CD4-positive, alpha-beta T cell (primary cell): Measurements from ENCODE around the gene SYT15. TPM values are rescaled to one million over a fixed set of nuclear protein-coding genes. Genes with fewer than 3 reads are reported as not detected.

Source experiments
- ATAC-seq: fragments of 200-7000 bp; cut with Tn5 transposase; one replicate; pipeline ENCODE4 v1.10.0; 2022; ENCODE audit warnings: mild to moderate bottlenecking; ENCODE audit not compliant: poor library complexity
- CTCF ChIA-PET: fragments of 350-600 bp; sonication (Branson Sonifier 250); formaldehyde crosslinking; loops from one replicate; lab custom pipeline; 2021; ENCODE audit warnings: antibody characterized with exemption, inconsistent platforms; lab: Charles Lee
- POLR2A ChIA-PET: fragments of 350-600 bp; sonication (Branson Sonifier 250); formaldehyde crosslinking; loops from one replicate; lab custom pipeline; 2021; ENCODE audit warnings: antibody characterized with exemption, inconsistent platforms; lab: Charles Lee
- DNase-seq, 14 experiments: peaks; one replicate each; pipeline ENCODE4 v3.0.0-alpha.2; 2013 to 2020; ENCODE audit warnings: mixed read lengths in 2 of 14
- H3K27ac ChIP-seq, 2 donors: one replicate each; pipeline versions ENCODE4 v1.5.1 to v1.7.0; 2013; ENCODE audit warnings: low read length in 2 of 2, low read depth in 1 of 2, mild to moderate bottlenecking in 1 of 2
- H3K27me3 ChIP-seq, 2 experiments: 1 replicate in 1 of 2; 2 replicates in 1 of 2; pipeline versions ENCODE4 v1.6.1 to v1.7.0; 2013; ENCODE audit warnings: low read length in 2 of 2, control low read depth in 1 of 2, mild to moderate bottlenecking in 1 of 2, moderate library complexity in 1 of 2; ENCODE audit not compliant: insufficient read depth in 2 of 2, control insufficient read depth in 1 of 2
- H3K36me3 ChIP-seq: one replicate; pipeline ENCODE4 v1.6.1; 2013; ENCODE audit warnings: low read length, control low read depth; ENCODE audit not compliant: insufficient read depth
- H3K4me1 ChIP-seq: one replicate; pipeline ENCODE4 v1.6.1; 2013; ENCODE audit warnings: low read length, control low read depth; ENCODE audit not compliant: insufficient read depth
- H3K4me3 ChIP-seq: one replicate; pipeline ENCODE4 v1.5.1; 2013; ENCODE audit warnings: mild to moderate bottlenecking, low read length, moderate library complexity
- H3K9me3 ChIP-seq, 2 experiments: 1 replicate in 1 of 2; 2 replicates in 1 of 2; pipeline versions ENCODE4 v1.6.1 to v1.7.0; 2013; ENCODE audit warnings: low read length in 2 of 2, mild to moderate bottlenecking in 2 of 2, control low read depth in 1 of 2, moderate library complexity in 1 of 2; ENCODE audit not compliant: control insufficient read depth in 1 of 2, insufficient read depth in 1 of 2
- H3K27ac Mint-ChIP-seq: one replicate; pipeline ENCODE4 v1.8.0; 2020; ENCODE audit warnings: mixed read lengths
- H3K27me3 Mint-ChIP-seq: one replicate; pipeline ENCODE4 v1.8.0; 2021; ENCODE audit warnings: mixed read lengths
- H3K36me3 Mint-ChIP-seq: one replicate; pipeline ENCODE4 v1.8.0; 2021; ENCODE audit warnings: low read depth, mixed read lengths
- H3K4me1 Mint-ChIP-seq: one replicate; pipeline ENCODE4 v1.8.0; 2021; ENCODE audit warnings: low read depth, mixed read lengths
- H3K4me3 Mint-ChIP-seq: one replicate; pipeline ENCODE4 v1.8.0; 2020; ENCODE audit warnings: mild to moderate bottlenecking, mixed read lengths
- H3K9me3 Mint-ChIP-seq: one replicate; pipeline ENCODE4 v1.8.0; 2020; ENCODE audit warnings: mixed read lengths
- intact Hi-C, 2 experiments: fragments of 100-400 bp; cut with DNase I in 1 of 2; cut with micrococcal nuclease in 1 of 2; formaldehyde crosslinking; loops; one replicate each; pipeline versions ENCODE4 v1.15.1 to v1.9.0; 2023 to 2025; cut with DNase I, micrococcal nuclease
- total RNA-seq, 174 experiments: library from RNA in 2 of 174; stranded (reverse) in 2 of 174; gene quantifications; one replicate each; pipeline ENCODE4 v1.2.3 and lab custom pipeline; 2021 to 2026
- TF ChIP-seq, protein P1 (sequence below): fragments of 200-600 bp; IDR thresholded peaks from one replicate; pipeline ENCODE4 v1.8.0; 2022; ENCODE audit warnings: antibody characterized with exemption, mild to moderate bottlenecking

Gene SYT15
- total RNA-seq, 2 experiments from 2014 or later, result 0.17 to 0.77 TPM

DNA sequence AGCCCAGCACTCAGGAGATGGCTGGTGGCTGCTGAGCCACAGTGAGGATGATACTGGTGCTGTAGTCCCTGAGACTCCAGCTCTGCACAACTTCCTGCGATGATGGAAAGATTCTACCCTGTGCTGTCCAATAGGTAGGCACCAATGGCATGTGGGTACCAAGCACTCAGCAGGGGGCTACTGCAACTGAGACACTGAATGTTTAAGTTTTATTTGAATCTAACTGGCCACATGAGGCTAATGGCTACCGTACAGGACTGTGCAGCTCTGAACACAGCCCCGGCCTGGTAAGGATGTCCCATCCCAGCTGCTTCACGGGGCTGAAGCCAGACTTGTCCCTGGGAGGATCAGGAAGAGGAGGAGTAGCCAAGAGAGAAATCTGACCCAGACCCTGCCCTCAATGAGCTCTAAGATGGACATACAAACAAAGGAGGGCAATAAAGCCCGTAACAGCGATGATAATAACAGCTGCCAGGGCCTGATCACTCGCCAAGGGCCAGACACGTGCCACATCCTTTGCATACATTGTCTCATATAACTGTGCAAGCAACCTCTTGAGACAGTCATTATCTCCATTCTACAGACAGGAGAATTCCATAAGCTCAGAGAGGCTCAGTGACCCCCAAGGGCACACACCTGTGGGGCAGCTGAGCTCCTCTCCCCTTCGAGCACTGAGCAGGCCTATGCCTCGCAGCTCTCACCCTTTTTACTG is 26.2 kb upstream of the SYT15 start:
- DNase-seq, result peak in 2 of 14 experiments; percentile 0 to 2
- peaks cover 0 to 26% of the 10 kb centered on the region in 2 experiments for H3K9me3 ChIP-seq
- H3K27me3 ChIP-seq, result peaks cover 30 to 35% of the 10 kb centered on the region in 2 experiments
- H3K4me1 ChIP-seq, result peaks cover 6% of the 10 kb centered on the region
- Mint-ChIP-seq H3K27ac (no peak overlapping the region), H3K4me3 (no peak overlapping the region), H3K27me3 (no peaks in the 10 kb centered on the region), H3K4me1 (peaks cover 6% of the 10 kb centered on the region), H3K36me3 (no peaks in the 10 kb centered on the region), H3K9me3 (no peaks in the 10 kb centered on the region)
- intact Hi-C loops, result loop anchor here in 1 of 2 experiments (10.0 kb wide), 1 partner anchor 1682 kb away; no protein-coding TSS in a partner anchor
- H3K4me3 ChIP-seq, result no peak overlapping the region
- ATAC-seq, result no peak
- TF ChIP-seq, protein P1, sequence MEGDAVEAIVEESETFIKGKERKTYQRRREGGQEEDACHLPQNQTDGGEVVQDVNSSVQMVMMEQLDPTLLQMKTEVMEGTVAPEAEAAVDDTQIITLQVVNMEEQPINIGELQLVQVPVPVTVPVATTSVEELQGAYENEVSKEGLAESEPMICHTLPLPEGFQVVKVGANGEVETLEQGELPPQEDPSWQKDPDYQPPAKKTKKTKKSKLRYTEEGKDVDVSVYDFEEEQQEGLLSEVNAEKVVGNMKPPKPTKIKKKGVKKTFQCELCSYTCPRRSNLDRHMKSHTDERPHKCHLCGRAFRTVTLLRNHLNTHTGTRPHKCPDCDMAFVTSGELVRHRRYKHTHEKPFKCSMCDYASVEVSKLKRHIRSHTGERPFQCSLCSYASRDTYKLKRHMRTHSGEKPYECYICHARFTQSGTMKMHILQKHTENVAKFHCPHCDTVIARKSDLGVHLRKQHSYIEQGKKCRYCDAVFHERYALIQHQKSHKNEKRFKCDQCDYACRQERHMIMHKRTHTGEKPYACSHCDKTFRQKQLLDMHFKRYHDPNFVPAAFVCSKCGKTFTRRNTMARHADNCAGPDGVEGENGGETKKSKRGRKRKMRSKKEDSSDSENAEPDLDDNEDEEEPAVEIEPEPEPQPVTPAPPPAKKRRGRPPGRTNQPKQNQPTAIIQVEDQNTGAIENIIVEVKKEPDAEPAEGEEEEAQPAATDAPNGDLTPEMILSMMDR, result no peak
- H3K27ac ChIP-seq, result no peak overlapping the region
- no peaks in the 10 kb centered on the region for H3K36me3 ChIP-seq
- CTCF ChIA-PET, result no interaction called here
- POLR2A ChIA-PET, result no interaction called here

- H3K36me3 Mint-ChIP-seq, result no peaks in the 10 kb centered on the region
- no peaks in the 10 kb centered on the region for H3K27me3 Mint-ChIP-seq
- peak in 1 of 14 experiments; percentile 3 for DNase-seq
- Histone ChIP-seq H3K36me3 (no peaks in the 10 kb centered on the region), H3K9me3 (peaks cover 0 to 28% of the 10 kb centered on the region in 2 experiments), H3K27ac (no peak overlapping the region), H3K4me1 (peaks cover 6% of the 10 kb centered on the region), H3K27me3 (peaks cover 37 to 42% of the 10 kb centered on the region in 2 experiments), H3K4me3 (no peak overlapping the region)
- ATAC-seq, result no peak
- no peak overlapping the region for H3K27ac Mint-ChIP-seq
- no peaks in the 10 kb centered on the region for H3K9me3 Mint-ChIP-seq
- TF ChIP-seq, protein P1, result no peak
- peaks cover 11% of the 10 kb centered on the region for H3K4me1 Mint-ChIP-seq
- intact Hi-C loops, result loop anchor here in 1 of 2 experiments (10.0 kb wide), 1 partner anchor 1681 kb away; no protein-coding TSS in a partner anchor
- POLR2A ChIA-PET, result no interaction called here
- H3K4me3 Mint-ChIP-seq, result no peak overlapping the region
- CTCF ChIA-PET, result no interaction called here
These were observed 25.5 kb upstream of the SYT15 start for GRCh38 chr10:46553238-46554049.

- no peak overlapping the region for H3K27ac Mint-ChIP-seq
- H3K9me3 ChIP-seq, result peaks cover 0 to 28% of the 10 kb centered on the region in 2 experiments
- H3K27me3 Mint-ChIP-seq, result no peaks in the 10 kb centered on the region
- H3K9me3 Mint-ChIP-seq, result no peaks in the 10 kb centered on the region
- H3K36me3 Mint-ChIP-seq, result no peaks in the 10 kb centered on the region
- DNase-seq (peak in 1 of 14 experiments; percentile 2), ATAC-seq (no peak)
- no peak overlapping the region for H3K4me3 ChIP-seq
- CTCF ChIA-PET, result no interaction called here
- H3K4me1 Mint-ChIP-seq, result peaks cover 11% of the 10 kb centered on the region
- peaks cover 45 to 51% of the 10 kb centered on the region in 2 experiments for H3K27me3 ChIP-seq
- H3K27ac ChIP-seq, result no peak overlapping the region
- TF ChIP-seq, protein P1, result no peak
- peaks cover 6% of the 10 kb centered on the region for H3K4me1 ChIP-seq
- POLR2A ChIA-PET, result no interaction called here
- intact Hi-C loops, result loop anchor here in 1 of 2 experiments (10.0 kb wide), 1 partner anchor 1681 kb away; no protein-coding TSS in a partner anchor
- no peak overlapping the region for H3K4me3 Mint-ChIP-seq
- H3K36me3 ChIP-seq, result no peaks in the 10 kb centered on the region
These were observed 24.7 kb upstream of the SYT15 start for GRCh38 chr10:46554166-46554781.
